ENCODE results near the gene MEGF6. TPM values are rescaled to one million over a fixed set of nuclear protein-coding genes. Genes with fewer than 3 reads are reported as not detected.

Gene MEGF6
- total RNA-seq, 4 donors from 2014 or later: 66.7 to 120 (median 74.5) TPM

GRCh38 chr1:3465935-3466321 lies 145.4 kb downstream of the MEGF6 start:
- WGBS: 84% methylated on average over 17 of the region's 17 CpGs
- no peaks in the 10 kb centered on the region for H3K36me3 ChIP-seq
- H3K27ac ChIP-seq: no peak overlapping the region
- TF ChIP-seq CTCF (IDR thresholded peaks at IDR 0.05) (no peak), POLR2AphosphoS5 (IDR thresholded peaks at IDR 0.05) (no peak), EP300 (IDR thresholded peaks at IDR 0.05) (no peak), POLR2A (IDR thresholded peaks at IDR 0.05) (no peak)
- no peaks in the 10 kb centered on the region for H3K27me3 ChIP-seq
- peaks cover 50% of the 10 kb centered on the region for H3K4me1 ChIP-seq
- DNase-seq (ENCODE audit: low spot score in 2 of 2): no peak
- no peaks in the 10 kb centered on the region for H3K9me3 ChIP-seq
- no peak overlapping the region for H3K4me3 ChIP-seq

DNA sequence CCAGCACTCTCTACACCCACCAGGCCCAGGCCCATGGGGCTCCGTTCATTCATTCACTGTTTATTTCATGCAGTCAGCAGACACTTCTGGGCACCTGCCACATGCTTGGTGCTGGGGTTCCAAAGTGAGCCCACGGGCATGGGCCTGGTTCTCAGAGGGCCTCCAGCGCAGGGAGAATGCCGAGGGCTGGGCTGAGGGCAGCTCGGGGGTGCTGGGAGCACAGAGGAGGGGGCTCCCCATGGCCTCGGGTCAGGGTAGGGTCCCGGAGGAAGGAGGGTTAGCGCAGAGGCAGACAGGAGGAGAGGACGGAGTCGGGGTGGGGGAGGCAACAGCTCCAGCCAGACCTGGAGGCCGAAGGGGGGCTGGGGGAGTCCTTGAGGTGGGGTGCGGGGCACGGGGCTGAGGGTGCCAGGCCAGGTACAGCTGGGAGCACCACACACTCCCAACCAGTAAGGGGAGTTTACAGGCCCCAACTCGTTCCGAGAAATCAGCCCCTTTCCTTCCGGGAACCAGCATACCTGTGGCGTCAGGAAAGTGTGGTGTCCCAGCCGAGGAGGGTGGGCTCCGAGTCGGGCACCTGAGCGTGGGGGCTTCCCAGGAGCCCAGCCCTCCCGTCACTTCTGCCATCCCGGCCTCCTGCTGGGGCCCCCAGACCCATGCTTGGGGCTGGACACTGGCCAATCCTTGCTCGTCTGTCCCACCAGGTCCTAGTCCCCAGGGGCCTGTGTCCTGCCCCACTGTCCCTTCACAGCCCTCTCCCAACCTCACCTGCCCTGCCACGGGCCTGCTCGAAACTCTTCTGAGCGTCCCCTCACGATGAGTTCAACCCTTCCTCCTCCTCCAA lies 146.0 kb downstream of the MEGF6 start:
- peaks cover 54% of the 10 kb centered on the region for H3K4me1 ChIP-seq
- no peaks in the 10 kb centered on the region for H3K9me3 ChIP-seq
- no peaks in the 10 kb centered on the region for H3K36me3 ChIP-seq
- no peak for TF ChIP-seq EP300 (IDR thresholded peaks at IDR 0.05)
- TF ChIP-seq POLR2A (IDR thresholded peaks at IDR 0.05): no peak
- no peak for TF ChIP-seq POLR2AphosphoS5 (IDR thresholded peaks at IDR 0.05)
- TF ChIP-seq CTCF (IDR thresholded peaks at IDR 0.05): no peak
- no peaks in the 10 kb centered on the region for H3K27me3 ChIP-seq
- no peak overlapping the region for H3K27ac ChIP-seq
- no peak for DNase-seq (ENCODE audit: low spot score in 2 of 2)
- WGBS: 56% methylated on average over 20 of the region's 28 CpGs
- H3K4me3 ChIP-seq: no peak overlapping the region

- Histone ChIP-seq H3K4me3 (no peak overlapping the region), H3K27me3 (no peaks in the 10 kb centered on the region), H3K9me3 (no peaks in the 10 kb centered on the region), H3K36me3 (no peaks in the 10 kb centered on the region), H3K4me1 (peaks cover 61% of the 10 kb centered on the region), H3K27ac (no peak overlapping the region)
- TF ChIP-seq POLR2A (IDR thresholded peaks at IDR 0.05) (no peak), POLR2AphosphoS5 (IDR thresholded peaks at IDR 0.05) (no peak), CTCF (IDR thresholded peaks at IDR 0.05) (no peak), EP300 (IDR thresholded peaks at IDR 0.05) (no peak)
- WGBS: no CpG with 5 or more reads among the region's 11 CpGs
- DNase-seq (ENCODE audit: low spot score in 2 of 2): no peak
Observed at GRCh38 chr1:3464649-3465025, 146.7 kb downstream of the MEGF6 start.

- TF ChIP-seq POLR2AphosphoS5 (IDR thresholded peaks at IDR 0.05) (no peak), CTCF (IDR thresholded peaks at IDR 0.05) (no peak), POLR2A (IDR thresholded peaks at IDR 0.05) (no peak)
- 100% methylated on average over 3 of the region's 21 CpGs for WGBS
- H3K27ac ChIP-seq: no peak overlapping the region
- DNase-seq (ENCODE audit: low spot score in 2 of 2): no peak
- H3K4me3 ChIP-seq: no peak overlapping the region
- H3K4me1 ChIP-seq: peaks cover 67% of the 10 kb centered on the region
- H3K9me3 ChIP-seq: no peaks in the 10 kb centered on the region
- H3K27me3 ChIP-seq: no peaks in the 10 kb centered on the region
- no peaks in the 10 kb centered on the region for H3K36me3 ChIP-seq
Observed at GRCh38 chr1:3463891-3464648, 147.2 kb downstream of the MEGF6 start.

DNA sequence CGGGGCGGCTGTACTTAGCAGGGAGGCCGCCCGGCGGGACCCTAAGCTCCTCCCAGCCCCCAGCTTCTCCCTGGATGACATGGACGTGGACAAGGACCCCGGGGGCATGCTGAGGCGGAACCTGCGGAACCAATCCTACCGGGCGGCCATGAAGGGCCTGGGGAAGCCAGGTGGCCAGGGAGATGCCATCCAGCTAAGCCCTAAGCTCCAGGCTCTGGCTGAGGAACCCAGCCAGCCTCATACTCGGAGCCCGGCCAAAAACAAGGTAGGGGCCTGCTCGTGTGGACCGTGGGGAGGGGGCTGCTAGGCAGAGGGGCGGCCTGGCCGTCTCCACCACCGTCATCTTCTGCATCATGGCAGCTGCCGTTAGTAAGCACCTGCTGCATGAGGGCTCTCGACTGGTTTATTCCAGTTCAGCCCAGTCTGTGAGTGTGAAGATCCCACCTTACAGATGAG lies 147.9 kb downstream of the MEGF6 start:
- no peaks in the 10 kb centered on the region for H3K9me3 ChIP-seq
- TF ChIP-seq CTCF (IDR thresholded peaks at IDR 0.05) (no peak), EP300 (IDR thresholded peaks at IDR 0.05) (no peak), POLR2A (IDR thresholded peaks at IDR 0.05) (no peak), POLR2AphosphoS5 (IDR thresholded peaks at IDR 0.05) (no peak)
- no peaks in the 10 kb centered on the region for H3K27me3 ChIP-seq
- peaks cover 73% of the 10 kb centered on the region for H3K4me1 ChIP-seq
- 76% methylated on average over 14 of the region's 20 CpGs for WGBS
- no peaks in the 10 kb centered on the region for H3K36me3 ChIP-seq
- no peak overlapping the region for H3K4me3 ChIP-seq
- no peak overlapping the region for H3K27ac ChIP-seq
- no peak for DNase-seq (ENCODE audit: low spot score in 2 of 2)

Measured in suprapubic skin (tissue), 4 donors.